Measurements from ENCODE around the gene TIAM2.
"Not testable (repeated sequence)": the region's sequence is repeated elsewhere in the genome, so short reads cannot be mapped to it uniquely, and the experiment has no call there.

Gene TIAM2

DNA sequence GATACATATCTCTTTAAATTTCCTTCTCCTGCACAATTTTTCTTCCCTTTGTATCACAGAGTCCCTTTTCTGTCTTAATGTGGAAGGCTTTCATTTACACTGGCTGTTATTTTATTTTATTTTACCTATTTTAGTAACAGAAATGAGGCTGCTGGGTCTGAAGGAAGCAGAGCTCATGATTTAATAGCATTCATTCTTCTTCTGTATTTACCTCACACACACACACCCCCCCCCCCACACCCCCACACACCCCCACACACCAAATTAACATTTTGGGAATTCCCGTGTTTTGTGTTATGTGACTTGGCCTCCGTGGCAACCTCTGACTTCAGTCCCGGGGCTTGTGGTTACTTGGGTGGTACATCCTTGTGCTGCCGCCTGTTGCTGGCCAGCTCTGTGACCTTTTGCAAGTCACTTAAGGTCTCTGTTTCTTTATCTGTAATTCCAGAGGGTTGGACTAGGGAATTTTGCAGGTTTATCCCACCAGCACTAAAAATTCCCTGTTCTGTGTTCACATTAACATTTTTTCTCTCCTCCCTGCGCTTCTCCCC, 108.8 kb downstream of the TIAM2 start:
- DNase-seq = no peak

DNA sequence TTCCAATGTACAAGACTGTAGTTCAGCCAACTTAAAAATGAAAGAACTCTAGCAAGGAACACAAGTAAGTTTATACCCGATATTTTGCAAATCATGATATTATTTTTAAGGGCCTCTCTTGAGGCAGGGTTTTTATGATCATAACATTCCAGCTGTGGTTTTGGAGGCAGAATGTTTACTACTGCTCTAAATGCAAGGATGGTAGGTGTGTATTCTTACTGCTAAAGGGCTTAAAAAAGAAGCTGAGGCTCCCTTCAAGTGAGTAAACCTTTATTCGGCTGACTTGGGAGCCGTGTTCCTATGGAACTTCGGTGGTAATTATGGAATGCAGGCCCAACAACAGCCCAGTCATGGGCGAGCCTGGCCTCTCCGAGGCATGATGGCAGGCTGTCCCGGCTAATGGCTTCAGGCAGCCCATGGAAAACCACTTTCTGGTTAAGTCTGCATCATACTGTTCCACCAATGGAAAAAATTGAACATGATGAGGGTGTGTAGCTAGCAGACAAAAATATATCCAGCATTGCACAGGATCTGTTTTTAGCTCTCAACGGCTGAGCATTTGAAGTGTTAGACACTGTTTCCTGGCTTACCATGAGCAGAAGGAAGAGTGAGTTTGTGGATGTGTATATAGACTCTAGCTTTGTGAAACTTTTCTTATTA, 111.5 kb downstream of the TIAM2 start:
- DNase-seq = no peak

DNA sequence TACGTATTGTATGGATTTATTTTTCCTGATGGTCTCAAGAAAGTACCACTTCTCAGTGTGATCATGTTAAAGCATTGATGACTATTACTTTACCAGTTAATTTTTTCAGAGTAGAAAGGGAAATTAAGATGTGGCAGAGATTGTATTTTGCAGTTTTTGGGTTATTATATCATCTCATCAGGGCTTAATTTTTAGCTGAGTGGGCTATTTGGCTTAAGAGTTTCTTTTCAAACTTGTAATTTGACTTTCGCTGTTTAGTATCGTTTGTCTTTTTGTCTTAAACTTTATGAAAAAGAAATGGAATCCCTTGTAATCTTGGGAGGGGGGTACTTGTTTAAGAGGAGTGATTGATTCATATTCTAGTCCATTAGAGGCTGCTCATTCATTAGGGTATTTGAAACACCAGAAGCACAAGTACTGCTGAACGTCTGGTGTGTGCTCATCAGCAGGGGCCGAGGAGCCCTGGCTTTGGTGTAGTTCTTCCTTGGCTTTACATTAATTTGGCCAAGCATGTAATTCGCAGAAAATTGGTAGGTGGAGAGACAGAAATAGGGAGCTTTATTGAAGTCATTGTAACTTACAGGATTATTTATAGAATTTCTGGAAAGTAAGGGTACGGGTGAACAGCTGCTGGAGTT, 112.4 kb downstream of the TIAM2 start:
- no peak for DNase-seq

DNA sequence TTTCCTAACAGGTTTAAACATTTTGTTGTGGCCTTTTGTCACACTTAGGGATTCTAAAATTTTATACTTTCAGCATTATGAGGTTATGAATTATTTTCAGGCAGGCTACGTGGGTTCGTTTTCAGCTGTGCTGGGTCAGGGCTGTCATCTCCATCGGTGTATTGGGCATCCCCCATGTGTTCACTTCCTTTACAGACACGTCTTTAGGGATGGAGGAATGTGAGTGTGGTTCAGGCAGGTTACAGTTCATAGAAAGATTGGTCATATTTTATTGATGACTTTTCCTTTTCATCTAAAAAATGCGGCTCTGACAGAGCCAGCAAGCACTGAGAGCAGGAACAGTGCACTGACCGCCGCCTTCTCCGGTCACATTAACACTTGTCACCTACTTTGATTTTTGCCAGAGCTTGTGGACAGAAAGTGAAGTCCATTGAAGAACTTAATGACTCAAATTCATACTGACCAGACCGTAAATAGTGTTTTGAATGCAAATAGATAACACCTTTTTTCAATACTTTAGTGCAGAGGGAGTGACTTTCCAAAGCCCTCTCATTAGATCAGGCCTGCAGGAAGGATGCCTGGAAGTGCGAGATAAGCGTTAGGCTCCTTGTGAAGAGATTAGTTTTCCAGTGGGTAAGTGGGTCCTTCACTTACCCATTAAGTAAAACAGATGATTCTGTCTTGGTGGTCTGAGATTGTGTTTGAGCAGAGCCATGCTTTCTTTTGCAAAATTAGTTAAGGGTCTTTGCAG, 113.1 kb downstream of the TIAM2 start:
- no peak for DNase-seq

DNA sequence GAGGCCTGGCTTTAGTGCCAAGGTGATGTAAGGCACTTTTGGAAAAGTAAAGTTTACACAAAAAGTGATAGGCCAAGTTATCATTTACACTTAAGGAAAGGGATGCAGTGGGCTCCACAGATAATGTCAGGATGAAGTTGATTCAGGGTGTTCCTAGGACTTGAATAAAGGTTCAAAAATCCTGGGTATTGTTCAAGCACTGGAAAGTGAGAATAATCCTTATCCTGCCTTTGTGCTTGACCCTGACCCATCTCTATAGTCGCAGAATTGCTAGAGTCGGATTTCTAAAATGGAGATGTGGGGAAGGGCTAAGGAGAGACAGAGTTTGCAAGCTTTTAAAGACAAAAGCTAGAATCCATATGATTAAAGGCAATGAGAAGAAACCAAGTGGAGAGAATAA, 115.6 kb downstream of the TIAM2 start:
- DNase-seq = no peak

DNA sequence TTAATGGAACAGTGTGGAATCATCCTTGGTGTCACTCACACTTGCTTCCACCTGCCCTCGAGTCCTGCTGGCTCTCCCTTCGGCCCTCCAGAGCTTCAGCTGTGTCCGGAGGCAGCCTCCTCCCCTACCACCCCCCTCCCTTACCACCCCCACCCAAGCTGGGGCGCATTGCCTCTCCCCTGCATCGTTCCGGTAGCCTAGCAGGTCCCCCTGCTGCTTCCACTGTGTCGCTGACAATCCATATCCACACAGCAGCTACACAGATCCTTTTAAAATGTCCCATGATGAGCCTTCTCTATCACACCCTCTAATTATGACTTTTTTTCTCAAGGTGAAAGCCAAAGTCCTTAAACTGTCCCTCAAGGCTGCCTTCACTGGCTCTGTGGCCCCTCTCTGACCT, 117.6 kb downstream of the TIAM2 start:
- DNase-seq = no peak

DNA sequence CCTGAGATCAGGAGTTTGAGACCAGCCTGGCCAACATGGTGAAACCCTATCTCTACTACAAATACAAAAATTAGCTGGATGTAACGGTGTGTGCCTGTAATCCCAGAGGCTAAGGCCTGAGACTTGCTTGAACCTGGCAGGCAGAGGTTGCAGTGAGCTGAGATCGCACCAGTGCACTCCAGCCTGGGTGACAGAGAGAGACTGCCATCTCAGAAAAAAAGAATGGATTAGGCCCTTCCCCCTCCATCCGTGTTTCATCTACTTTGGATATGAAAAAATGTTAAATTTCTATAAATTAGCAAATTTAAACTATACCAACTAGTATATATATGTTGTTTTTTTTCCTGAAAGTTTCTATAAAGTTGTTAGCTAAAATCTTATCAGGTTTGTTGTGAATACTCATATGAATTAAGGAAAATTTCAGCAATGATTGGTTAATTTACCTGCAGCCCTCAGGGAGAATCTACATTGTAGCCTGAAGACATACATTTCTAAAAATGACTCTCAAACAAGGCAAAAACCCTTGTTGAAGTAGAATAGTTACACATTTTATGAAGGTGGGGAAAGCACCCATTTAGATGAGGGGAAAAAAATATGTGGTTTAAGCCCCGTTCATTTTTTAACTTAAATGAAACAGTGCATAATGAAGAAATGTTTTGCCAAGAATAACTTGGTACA, 120.9 kb downstream of the TIAM2 start:
- no peak for DNase-seq

DNA sequence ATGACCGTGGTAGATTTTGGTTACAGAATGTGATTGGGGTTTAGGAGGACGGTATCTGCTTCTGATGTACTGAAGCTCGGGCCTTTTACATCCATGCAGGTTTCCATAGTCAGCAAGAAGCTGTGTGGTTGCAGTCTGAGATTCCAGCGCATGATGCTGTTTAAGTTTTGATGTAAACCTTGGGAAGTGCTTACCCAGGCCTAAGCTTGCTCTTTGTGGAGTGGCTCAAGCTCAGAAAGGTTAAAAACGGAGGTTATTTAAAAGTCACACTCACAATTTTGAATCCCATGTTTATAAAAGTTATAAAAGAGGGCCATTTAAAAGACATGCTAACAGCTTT, 121.4 kb downstream of the TIAM2 start:
- no peak for DNase-seq

DNA sequence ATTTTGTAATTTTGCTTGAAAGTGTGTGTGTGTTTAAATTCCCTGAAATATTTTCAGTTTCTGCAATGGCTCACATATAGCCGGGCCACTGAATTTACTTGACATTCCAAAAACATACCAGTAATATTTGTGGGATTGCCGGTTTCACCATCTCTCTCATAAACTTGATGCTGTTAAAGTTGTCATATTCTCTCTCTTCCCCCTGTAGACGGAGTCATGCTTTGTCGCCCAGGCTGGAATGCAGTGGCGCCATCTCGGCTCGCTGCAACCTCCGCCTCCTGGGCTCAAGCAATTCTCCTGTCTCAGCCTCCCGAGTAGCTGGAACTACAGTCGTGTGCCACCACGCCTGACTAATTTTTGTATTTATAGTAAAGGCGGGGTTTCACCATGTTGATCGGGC, 122.1 kb downstream of the TIAM2 start:
- no peak for DNase-seq

DNA sequence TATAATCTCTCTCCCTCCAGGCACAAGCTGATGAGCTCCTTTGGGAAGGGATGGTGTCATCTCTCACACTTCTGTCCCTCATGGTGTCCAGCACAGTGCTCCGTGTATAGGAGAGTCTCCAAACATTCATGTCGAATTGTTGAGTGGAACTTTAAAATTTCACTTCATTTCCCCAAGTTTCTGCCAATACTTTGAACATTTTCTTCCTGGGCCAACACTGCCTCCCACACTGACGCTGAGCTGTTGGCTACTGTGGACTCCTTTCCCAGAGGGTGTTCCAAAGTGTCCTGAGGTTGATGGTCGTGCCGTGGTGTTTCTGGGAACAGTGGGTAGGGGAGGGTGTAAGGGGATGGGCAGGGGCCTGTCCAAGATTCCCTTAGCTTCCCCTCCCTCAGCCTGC, 122.7 kb downstream of the TIAM2 start:
- no peak for DNase-seq

DNA sequence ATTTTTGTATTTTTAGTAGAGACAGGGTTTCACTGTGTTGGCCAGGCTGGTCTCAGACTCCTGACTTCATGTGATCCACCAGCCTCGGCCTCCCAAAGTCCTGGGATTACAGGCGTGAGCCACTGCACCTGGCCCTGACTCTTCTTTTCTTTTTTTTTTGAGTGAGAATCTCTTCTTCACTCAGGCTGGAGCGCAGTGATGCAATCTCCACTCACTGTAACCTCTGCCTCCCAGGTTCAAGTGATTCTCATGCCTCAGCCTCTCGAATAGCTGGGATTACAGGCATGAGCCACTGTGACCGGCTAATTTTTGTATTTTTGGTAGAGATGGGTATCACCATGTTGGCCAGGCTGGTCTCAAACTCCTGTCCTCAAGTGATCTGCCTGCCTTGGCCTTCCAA, 124.1 kb downstream of the TIAM2 start:
- not testable (repeated sequence) for DNase-seq

DNA sequence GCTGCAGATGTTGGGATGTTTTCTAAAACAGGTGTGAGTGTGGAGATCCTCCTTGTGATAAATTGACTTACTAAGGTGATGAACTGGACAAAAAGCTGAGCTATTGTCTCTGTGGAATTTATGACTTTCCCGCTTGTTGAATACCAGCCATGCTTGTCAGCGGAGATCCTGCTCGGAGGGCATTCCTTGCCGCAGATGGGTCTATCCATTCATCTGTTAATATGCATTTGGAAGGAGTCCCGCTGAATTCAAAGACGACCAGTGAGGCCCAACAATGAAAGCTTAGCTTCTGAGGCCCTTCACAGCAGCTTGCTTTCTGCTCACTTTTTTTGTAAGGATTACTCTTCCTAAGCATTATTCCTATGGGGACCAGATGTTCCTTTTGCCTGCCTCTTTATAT, 124.9 kb downstream of the TIAM2 start:
- no peak for DNase-seq

DNA sequence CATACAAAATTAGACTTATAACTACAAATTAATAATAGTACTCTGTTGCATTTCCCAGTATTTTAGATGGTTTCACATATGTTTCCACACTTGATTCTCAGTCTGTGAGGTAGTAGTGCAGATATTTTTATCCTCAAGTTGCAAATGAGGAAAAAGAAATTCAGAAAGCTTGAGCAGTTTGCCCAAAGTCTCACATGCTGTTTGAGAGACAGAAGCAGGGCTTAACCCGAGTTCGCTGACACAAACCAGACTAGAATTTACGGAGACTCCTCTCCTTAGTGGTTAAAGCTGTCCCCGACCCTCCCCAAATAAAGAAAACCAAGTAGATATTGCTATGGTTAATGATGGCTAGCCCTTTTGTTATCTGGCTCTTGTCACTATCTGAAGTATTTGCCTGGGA, 126.2 kb downstream of the TIAM2 start:
- no peak for DNase-seq

DNA sequence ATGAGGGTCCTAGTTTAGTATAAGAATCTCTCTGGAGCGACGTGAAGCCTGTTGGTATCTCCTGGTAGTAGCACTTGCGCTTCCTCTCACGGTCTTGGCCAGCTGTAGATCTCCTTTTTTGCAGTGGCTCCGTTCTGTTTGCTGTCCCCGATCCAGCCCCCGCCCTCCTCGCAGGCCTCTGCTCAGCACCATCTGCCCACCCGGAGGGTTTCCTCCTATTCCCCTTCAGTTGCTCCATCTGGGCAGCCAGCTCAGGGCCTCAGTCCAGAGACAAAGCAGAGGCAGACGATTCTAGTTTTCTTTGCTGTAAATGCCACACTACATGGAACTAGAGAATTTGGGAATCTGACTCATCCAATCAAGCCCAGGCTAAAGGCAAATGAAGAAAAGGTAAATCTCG, 126.6 kb downstream of the TIAM2 start:
- DNase-seq = no peak

DNA sequence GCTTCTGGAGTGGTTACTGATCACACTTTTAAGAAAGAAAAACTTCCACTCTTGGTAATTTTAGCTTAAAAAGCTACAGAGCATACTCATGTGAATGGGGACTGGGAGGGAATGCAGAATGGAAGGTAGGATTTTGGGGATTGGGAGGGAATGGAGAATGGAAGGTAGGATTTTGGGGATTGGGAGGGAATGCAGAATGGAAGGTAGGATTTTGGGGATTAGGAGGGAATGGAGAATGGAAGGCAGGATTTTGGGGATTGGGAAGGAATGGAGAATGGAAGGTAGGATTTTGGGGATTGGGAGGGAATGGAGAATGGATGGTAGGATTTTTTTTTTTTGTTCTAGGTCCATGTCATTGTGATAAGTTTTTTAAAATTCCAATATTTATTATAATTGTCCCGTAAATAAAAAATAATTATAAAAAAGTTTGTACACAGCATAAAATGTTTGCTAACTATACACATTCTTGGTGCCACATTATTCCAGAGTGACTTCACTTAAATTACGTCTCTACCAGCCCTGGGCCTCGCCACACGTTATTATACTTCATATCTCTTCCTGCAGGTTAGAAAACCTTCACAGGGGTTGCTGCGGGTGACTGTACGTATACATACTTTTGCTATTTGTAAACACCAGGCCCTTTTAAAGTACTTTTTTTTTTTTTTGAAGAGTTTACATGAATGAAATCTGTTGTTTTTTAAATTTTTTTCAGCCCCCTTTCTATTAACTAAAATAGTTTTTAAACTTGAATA, 127.3 kb downstream of the TIAM2 start:
- no peak for DNase-seq

DNA sequence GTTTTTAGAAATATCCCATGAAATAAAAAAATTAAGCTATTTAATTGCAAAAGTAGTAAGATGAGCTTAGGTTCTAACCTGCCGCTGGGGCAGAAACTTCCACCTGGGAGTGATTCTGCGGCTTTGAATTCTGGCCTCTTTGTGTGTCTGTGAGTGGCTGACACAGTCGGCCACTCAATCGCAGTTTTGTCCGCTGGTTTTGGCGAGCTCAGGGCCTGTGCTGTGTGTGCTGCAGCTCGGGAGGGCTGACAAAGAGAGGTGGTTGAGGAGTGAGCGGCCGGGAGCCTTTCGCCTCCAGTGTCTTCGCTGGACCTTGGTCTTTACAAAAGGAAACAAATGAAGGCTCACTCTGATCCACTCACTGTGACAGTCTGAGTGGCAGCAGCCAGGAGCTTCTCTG, 128.4 kb downstream of the TIAM2 start:
- DNase-seq = no peak

DNA sequence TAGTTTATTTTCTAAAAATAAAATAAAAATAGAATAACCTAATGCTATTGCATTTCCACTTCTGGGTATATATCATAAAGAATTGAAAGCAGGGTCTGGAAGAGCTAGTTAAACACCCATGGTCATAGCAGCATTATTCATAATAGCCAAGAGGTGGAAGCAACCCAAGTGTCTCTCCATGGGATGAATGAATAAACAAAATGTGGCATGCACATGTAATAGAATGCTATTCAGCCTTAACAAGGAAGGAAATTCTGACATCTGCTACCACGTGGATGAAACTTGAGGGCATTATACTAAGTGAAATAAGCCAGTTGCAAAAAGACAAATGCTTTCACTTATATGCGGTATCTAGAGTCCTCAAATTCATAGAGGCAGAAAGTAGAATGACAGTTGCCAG, 130.8 kb downstream of the TIAM2 start:
- no peak for DNase-seq

DNA sequence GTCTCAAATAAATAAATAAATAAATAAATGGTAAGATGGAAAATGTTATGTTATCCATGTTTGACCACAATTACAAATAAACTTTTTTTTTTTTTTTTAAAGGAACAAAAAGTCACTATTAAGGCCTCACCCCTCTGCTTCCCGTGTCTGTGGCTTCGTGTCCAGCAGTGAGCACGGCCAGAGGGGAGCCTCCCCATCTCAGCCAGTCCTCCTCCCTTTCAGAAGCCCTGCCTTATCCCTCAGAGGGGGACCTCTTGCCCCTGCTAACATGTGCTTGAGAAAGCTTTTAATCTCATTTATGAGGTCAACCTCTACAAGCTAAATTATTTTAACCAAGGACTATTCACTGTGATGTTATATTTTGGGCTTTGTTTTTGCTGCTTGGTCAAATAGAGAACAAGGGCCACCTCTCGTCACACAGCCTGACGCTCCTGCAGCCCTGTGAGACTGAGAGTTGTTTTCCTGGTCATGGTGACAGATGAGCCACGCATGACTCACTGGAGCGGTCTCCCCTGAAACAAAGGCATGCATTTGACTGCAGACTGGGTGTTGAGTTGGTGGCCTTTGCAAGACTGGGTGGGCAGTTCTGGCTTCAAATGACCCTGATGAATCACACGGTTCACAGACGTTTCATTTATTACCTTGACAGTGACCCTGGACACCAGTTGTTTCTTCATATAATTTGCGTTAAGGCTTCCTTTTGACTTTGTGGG, 131.8 kb downstream of the TIAM2 start:
- no peak for DNase-seq

DNA sequence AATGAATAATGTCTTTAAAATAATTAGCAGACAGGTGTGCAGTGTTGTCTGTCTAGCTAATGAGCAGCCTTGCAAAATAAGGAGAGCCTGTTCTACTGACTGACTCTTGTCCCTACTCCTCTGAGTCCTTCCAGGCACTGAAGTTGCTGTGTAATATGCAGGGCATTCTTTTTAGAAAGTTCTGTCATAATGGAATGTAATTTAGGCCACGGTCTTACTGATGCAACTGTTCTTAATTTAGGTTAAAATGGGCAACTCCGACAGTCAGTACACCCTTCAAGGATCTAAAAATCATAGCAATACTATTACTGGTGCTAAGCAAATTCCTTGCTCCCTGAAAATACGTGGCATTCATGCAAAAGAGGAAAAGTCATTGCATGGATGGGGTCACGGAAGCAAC, 133.9 kb downstream of the TIAM2 start:
- no peak for DNase-seq

DNA sequence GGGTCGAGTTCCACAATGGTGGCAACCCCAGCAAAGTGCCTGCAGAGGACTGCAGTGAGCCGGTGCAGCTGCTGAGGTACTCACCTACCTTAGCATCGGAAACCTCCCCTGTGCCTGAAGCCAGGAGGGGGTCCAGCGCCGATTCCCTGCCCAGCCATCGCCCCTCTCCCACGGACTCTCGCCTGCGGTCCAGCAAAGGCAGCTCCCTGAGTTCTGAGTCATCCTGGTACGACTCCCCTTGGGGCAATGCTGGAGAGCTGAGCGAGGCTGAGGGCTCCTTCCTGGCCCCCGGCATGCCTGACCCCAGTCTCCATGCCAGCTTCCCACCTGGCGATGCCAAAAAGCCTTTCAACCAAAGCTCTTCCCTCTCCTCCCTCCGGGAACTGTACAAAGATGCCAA, 134.6 kb downstream of the TIAM2 start:
- no peak for DNase-seq

DNA sequence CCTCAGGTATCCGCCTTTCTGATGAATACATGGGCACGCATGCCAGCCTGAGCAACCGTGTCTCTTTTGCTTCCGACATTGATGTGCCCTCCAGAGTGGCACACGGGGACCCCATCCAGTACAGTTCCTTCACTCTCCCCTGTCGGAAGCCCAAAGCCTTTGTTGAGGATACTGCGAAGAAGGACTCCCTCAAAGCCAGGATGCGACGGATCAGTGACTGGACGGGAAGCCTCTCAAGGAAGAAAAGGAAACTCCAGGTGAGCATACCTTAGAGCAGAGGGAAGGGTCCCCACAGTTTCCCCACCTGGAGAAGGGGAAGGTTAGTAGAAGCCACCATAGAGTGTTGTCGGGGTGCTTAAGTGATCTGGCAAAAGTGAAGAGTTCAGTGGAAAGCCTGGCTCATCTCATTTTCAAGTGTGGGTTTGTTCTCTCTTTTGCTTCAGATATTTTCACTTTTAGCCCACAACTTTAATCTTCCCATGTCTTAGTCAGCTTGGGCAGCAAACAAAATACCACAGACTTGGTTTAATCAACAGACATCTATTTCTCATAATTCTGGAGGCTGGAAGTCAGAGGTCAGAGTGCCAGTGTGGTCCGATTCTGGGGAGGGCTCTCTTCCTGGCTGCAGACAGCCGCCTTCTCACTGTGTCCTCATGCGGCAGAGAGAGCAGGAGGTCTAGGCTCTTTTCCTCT, 135.2 kb downstream of the TIAM2 start:
- DNase-seq = no peak

DNA sequence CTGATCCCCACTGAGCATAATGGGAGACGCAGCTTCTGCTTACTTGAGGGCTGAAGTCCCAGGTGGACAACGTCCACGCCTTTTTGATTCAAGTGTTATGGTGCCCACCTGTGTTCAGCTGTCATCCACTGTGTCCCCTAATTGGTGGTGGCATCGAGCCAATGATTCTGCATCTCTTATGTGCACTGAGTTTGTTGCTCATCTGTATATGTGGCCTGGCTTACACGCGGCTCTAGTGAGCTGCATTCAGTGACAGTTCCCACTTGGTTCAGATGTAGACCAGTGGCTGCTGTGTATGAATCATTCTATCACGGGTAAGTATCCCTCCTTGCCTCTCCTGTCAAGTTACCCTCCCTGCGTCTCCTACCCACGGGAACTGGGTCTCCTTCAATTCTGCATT, 137.5 kb downstream of the TIAM2 start:
- DNase-seq = no peak
